ENCODE measurements around the gene STARD4. TPM values are rescaled to one million over a fixed set of nuclear protein-coding genes. Genes with fewer than 3 reads are reported as not detected.

STARD4 gene
- total and polyA plus RNA-seq, 2 experiments from 2014 or later: 39.9 to 126 TPM

- Histone ChIP-seq H3K4me1 (ENCODE audit: insufficient read depth) (no peaks in the 10 kb centered on the region), H3K79me2 (no peaks in the 10 kb centered on the region), H4K20me1 (ENCODE audit: insufficient read depth, poor library complexity, severe bottlenecking) (no peaks in the 10 kb centered on the region), H3K27me3 (no peaks in the 10 kb centered on the region), H3K9me2 (replicated peaks; ENCODE audit: insufficient read depth) (no peaks in the 10 kb centered on the region), H2AFZ (no peak overlapping the region), H3K4me2 (no peak overlapping the region), H3K27ac (no peak overlapping the region), H3K4me3 (no peak overlapping the region), H3K9me3 (ENCODE audit: low read depth) (no peaks in the 10 kb centered on the region), H3K36me3 (replicated peaks; ENCODE audit: insufficient read depth, low read depth) (no peaks in the 10 kb centered on the region)
- TF ChIP-seq EZH2 (IDR thresholded peaks at IDR 0.05; ENCODE audit: borderline replicate concordance): no peak
- no peak for TF ChIP-seq CTCF (IDR thresholded peaks at IDR 0.05; ENCODE audit: poor library complexity)
- 77% methylated on average over 3 of the region's 3 CpGs for WGBS (ENCODE audit: low lambda C conversion rate, missing lambda C conversion rate)
- no peak for DNase-seq (ENCODE audit: low spot score)
These were observed 39.8 kb downstream of the STARD4 start for GRCh38 chr5:111472579-111472978.

- WGBS (ENCODE audit: low lambda C conversion rate, missing lambda C conversion rate): 95% methylated on average over 3 of the region's 3 CpGs
- no peaks in the 10 kb centered on the region for H3K9me3 ChIP-seq (ENCODE audit: low read depth)
- H4K20me1 ChIP-seq (ENCODE audit: insufficient read depth, poor library complexity, severe bottlenecking): no peaks in the 10 kb centered on the region
- no peaks in the 10 kb centered on the region for H3K27me3 ChIP-seq
- H2AFZ ChIP-seq: no peak overlapping the region
- no peak overlapping the region for H3K4me2 ChIP-seq
- H3K79me2 ChIP-seq: no peaks in the 10 kb centered on the region
- DNase-seq (ENCODE audit: low spot score): no peak
- H3K9me2 ChIP-seq (replicated peaks; ENCODE audit: insufficient read depth): no peaks in the 10 kb centered on the region
- TF ChIP-seq EZH2 (IDR thresholded peaks at IDR 0.05; ENCODE audit: borderline replicate concordance) (no peak), EZH2phosphoT487 (IDR thresholded peaks at IDR 0.05; ENCODE audit: low read depth, severe bottlenecking, unreplicated experiment) (no peak), CTCF (IDR thresholded peaks at IDR 0.05; ENCODE audit: poor library complexity) (no peak)
- H3K4me1 ChIP-seq (ENCODE audit: insufficient read depth): no peaks in the 10 kb centered on the region
- H3K36me3 ChIP-seq (replicated peaks; ENCODE audit: insufficient read depth, low read depth): no peaks in the 10 kb centered on the region
- no peak overlapping the region for H3K4me3 ChIP-seq
- no peak overlapping the region for H3K27ac ChIP-seq
These were observed 40.2 kb downstream of the STARD4 start for GRCh38 chr5:111472096-111472495.

DNA sequence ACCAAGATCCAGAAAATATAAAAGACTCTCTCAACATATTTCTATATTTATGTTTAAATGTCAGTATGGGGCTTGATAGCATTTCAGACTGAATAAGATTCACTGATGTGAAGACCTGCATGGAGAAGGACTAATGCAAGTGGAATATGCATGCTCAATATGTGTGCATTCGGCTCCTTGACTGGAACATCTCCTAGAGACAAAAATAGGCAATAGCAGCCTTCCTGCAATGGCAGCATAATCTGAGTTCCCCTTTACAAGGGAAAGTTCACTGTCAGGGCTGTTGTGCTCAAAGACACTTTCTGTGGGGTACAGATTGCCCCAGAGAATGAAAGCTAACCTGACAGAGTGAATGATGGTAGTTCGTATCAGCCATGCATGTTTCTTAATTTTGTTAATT, 42.4 kb downstream of the STARD4 start:
- Histone ChIP-seq H3K4me3 (no peak overlapping the region), H3K4me2 (no peak overlapping the region), H2AFZ (no peak overlapping the region), H3K79me2 (no peaks in the 10 kb centered on the region), H3K27ac (no peak overlapping the region), H3K36me3 (replicated peaks; ENCODE audit: insufficient read depth, low read depth) (no peaks in the 10 kb centered on the region), H4K20me1 (ENCODE audit: insufficient read depth, poor library complexity, severe bottlenecking) (no peaks in the 10 kb centered on the region), H3K27me3 (no peaks in the 10 kb centered on the region), H3K4me1 (ENCODE audit: insufficient read depth) (no peaks in the 10 kb centered on the region), H3K9me3 (ENCODE audit: low read depth) (no peaks in the 10 kb centered on the region), H3K9me2 (replicated peaks; ENCODE audit: insufficient read depth) (no peaks in the 10 kb centered on the region)
- no peak for TF ChIP-seq CTCF (IDR thresholded peaks at IDR 0.05; ENCODE audit: poor library complexity)
- TF ChIP-seq EZH2phosphoT487 (IDR thresholded peaks at IDR 0.05; ENCODE audit: low read depth, severe bottlenecking, unreplicated experiment): no peak
- TF ChIP-seq EZH2 (IDR thresholded peaks at IDR 0.05; ENCODE audit: borderline replicate concordance): no peak
- DNase-seq (ENCODE audit: low spot score): no peak
- WGBS (ENCODE audit: low lambda C conversion rate, missing lambda C conversion rate): 64% methylated on average over 2 of the region's 2 CpGs

All from hepatocyte (in vitro differentiated cells).